ENCODE data around the gene RANBP6.

GRCh38 chr9:6036391-6036790, 21.0 kb upstream of the RANBP6 start:
- TF ChIP-seq CTCF (IDR thresholded peaks at IDR 0.05 in 4 of 5, conservative IDR thresholded peaks at IDR 0.05 in 1 of 5) = no peak
- no peak for TF ChIP-seq POLR2A (IDR thresholded peaks at IDR 0.05)
